Astrocyte of the hippocampus (primary cell): ENCODE results near the gene TMEM272.
A peak's percentile ranks its signal among the peaks of the same experiment; 100 is the strongest.
"Not testable (repeated sequence)": the region's sequence is repeated elsewhere in the genome, so short reads cannot be mapped to it uniquely, and the experiment has no call there.

Source experiments
- DNase-seq: peaks from one replicate; pipeline ENCODE4 v3.0.0; 2011; ENCODE audit warnings: low read depth, low spot score

The TMEM272 gene

DNA sequence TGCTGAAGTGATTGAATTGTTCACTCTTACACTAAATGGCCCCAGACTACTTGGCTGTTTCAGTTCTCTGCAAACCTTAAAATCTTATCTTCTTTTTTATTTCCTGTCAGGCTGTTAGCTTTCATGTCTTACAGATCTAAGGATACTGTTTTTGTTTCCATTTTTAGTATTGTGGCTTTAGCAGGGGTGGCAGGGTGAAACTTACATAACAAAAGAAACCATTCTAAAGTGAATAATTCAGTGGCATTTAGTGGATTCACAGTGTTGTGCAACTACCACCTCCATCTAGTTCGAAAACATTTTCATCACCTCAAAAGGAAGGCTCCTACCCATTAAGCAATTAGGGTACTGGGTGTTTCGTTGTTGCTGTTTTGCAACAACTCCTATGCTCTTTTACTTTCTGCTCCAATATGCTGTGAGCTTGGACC, 19.8 kb downstream of the TMEM272 start:
- DNase-seq = peak; percentile 39

DNA sequence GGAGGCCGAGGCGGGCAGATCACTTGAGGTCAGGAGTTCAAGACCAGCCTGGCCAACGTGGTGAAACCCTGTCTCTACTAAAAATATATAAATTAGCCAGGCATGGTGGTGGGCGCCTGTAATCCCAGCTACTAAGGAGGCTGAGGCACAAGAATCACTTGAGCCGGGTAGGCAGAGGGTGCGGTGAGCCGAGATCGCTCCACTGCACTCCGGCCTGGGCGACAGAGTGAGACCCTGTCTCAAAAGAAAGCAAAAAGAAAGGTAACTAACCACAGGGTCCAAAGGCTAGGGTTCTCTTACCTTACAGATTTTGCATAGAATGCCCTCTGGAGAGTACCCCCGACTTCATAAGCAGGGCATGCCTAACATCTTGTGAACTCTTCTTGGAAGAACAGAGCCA, 20.3 kb downstream of the TMEM272 start:
- DNase-seq = not testable (repeated sequence)

DNA sequence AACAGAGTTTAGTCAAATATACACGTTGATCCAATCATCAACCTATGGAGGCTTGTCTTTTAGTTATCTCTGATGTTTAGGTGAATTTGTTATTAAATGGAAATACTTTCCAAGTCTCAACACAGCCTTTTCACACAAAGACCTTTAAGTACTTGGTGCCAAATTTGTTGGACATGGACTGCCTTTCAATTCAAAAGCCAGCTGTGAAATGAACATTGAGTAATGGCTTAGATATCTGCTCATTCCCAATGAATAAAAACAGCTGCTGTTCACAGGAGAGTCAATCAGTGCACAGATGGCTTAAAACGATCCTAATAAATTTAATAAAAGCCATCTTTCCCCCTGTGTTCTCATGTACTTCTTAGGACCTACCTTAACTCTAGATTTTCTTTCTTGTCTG, 21.1 kb downstream of the TMEM272 start:
- DNase-seq = no peak

GRCh38 chr13:51823359-51823758, 21.6 kb downstream of the TMEM272 start:
- DNase-seq = peak; percentile 19

- no peak for DNase-seq
Observed at GRCh38 chr13:51822106-51822815, 22.7 kb downstream of the TMEM272 start.

DNA sequence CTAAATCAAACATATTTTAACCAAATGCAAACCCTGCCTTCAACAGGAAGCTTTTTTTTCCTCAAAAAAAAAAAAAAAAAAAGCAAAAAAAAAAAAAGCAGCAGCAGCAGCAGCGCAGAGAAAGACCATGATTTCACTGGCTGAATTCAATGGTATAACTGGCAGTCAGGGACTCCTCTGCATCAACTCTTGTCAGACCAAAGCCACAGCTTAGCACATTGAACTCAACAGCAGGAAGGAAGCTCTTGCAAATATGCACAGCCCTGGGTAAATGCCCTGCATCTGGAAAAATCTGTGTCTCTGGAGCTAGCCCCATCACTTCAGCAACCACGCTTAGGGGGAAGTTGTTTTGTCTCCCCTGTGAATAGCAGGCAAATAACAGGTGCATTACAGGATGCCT, 23.4 kb downstream of the TMEM272 start:
- no peak for DNase-seq

GRCh38 chr13:51820016-51820597, 24.9 kb downstream of the TMEM272 start:
- DNase-seq = no peak

DNA sequence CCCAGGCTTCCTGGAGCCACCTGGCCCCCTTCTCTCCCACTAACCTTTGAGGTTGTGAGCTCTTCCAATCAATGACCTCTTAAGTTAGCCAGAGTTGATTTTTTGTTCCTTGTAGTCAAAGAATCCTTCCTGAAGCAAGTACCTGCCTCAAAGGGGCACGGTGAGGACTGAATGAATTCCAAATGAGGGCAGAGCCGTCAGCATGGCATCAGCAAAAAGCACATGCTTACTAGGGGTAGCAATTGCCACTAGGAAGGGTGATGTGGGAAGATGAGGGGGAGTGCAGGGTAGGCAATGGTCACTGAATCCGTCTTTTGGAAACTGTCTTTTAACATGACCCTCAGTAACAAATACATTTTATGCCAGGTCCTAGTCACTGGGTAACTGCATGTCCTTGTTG, 25.4 kb downstream of the TMEM272 start:
- DNase-seq = no peak

- peak; percentile 76 for DNase-seq
Observed at GRCh38 chr13:51818781-51819511, 26.0 kb downstream of the TMEM272 start.

- DNase-seq = no peak
Observed at GRCh38 chr13:51818276-51818675, 26.7 kb downstream of the TMEM272 start.

DNA sequence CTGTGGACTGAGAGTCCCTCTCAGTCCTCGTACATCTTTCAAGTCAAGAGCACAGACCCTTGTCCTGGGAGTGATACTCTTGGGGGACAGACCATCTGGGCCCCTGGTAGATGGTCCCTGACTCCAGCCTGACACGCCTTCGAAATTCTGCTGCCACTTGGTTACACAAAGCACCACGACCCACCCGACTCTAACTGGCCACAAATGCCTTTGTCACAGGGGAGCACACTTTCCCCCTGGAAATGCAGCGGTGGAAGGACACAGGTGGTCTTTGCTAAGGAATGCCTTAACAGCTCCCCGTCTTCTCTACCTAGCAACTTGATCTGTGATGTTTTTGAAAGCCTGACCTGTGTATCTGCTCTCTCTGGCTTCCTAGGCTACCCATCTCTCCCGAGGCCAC, 27.3 kb downstream of the TMEM272 start:
- no peak for DNase-seq

DNA sequence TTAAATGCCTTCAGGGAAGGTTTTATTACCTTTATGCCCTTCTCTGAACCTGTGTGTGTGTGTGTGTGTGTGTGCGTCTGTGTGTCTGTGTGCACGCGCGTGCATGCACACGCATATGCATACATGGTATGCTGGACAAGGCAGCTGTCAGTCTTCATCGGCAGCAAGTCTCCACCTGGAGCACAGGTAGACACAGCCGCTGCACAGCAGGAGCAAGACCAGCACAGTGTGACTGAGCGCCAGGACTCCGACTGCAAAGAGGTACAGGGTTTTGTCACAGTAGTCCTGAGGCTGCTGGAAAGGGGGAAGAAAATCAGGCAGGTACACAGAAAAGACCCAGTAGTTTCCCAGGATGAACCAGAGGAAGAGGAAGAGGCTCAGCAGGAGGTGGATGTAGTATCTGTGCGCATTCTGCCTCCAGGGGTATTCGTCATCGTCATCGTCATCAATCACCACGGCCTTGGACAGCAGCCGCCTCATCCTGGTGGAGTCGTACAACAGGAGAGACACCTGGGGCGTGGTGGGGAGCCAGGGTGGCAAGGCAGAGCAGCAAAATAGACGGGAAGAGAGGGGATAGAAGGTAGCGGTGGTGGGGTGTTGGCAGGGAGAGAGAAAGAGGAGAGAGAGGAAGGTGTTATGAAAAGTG, 28.2 kb downstream of the TMEM272 start:
- no peak for DNase-seq

DNA sequence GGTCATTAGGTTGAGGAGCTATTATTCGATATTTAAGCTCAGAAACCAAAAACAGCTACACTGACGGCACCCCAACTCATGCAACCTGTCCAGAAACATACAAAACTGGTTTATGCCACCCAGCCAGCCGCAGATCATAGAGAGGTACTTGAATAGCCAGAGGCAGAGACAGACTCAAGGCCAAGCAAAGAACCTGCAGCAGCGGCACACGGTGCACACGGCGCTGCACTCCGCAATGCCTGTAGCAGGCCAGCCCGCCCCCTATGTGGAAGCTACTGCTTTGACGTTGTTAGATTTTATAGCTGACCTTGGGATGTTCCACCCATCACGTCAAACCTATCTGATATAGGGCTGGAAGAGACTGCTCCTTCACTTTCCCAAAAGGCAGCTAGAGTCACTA, 29.1 kb downstream of the TMEM272 start:
- DNase-seq = no peak

DNA sequence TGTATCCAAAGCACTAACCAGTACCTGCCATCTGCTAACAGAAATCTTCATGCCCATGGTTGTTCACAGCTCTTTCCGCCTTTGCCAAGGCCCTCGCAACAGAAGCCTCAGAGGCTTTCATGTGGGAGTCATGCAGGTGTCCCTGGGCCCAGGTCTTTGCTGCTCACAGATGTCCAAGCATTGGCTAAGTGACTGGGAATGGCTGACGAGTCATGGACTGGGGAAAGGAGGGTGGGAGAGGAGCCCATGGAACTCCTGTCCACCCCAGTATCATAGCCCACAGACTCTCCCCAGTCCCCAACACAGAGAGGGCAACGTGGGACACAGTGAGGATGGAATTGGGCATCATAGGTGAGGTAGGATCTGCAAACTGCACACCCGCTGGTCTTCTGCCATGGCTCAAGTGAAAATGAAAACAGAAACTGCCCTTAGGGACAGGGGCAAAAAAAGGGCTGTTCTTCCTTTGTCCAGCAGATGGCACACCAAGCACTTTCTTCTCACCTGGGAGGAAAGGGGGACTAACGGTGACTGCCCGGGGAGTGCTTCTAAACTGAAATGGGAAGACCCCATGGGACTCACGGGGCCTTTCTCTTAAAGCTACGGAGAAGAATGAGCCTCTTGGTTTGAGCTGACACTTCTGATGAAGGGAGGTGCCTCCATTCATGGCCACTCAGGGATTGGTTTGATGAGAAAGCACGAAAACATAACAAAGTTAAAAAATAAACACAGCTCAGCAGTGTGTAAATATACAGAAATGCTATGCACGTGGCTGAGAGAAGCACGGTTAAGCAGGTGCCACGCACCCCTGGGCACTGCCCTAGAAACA, 29.9 kb downstream of the TMEM272 start:
- DNase-seq = peak; percentile 81

- DNase-seq = no peak
Observed at GRCh38 chr13:51814071-51814470, 30.9 kb downstream of the TMEM272 start.

- no peak for DNase-seq
Observed at GRCh38 chr13:51811920-51812451, 33.0 kb downstream of the TMEM272 start.

DNA sequence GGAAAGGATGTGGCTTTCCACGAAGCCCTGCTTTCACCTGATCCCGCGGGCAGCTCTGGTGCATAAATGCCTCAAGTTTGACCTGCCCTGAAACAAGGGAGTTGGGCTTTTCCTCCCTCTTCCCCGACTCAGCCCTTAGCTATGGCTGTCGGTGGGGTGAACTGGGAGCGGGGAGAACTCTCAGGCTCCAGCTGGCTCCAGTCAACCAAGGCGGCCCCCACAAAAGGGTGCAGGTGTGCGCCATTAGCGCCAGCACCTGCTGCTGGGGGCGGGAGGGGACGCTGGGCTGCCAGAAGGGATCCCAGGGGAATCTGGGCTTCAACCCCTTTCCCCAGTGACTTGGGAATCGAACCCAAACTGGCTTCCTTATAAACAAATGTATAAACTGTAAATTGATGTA, 33.9 kb downstream of the TMEM272 start:
- DNase-seq = no peak

- no peak for DNase-seq
Observed at GRCh38 chr13:51808811-51809210, 36.2 kb downstream of the TMEM272 start.

GRCh38 chr13:51807041-51807440, 37.9 kb downstream of the TMEM272 start:
- DNase-seq = no peak

GRCh38 chr13:51806566-51806965, 38.4 kb downstream of the TMEM272 start:
- no peak for DNase-seq

- no peak for DNase-seq
Observed at GRCh38 chr13:51805925-51806324, 39.1 kb downstream of the TMEM272 start.
